Measurements from ENCODE around the gene PDE9A.
"Not testable (repeated sequence)": the region's sequence is repeated elsewhere in the genome, so short reads cannot be mapped to it uniquely, and the experiment has no call there.

Gene PDE9A

DNA sequence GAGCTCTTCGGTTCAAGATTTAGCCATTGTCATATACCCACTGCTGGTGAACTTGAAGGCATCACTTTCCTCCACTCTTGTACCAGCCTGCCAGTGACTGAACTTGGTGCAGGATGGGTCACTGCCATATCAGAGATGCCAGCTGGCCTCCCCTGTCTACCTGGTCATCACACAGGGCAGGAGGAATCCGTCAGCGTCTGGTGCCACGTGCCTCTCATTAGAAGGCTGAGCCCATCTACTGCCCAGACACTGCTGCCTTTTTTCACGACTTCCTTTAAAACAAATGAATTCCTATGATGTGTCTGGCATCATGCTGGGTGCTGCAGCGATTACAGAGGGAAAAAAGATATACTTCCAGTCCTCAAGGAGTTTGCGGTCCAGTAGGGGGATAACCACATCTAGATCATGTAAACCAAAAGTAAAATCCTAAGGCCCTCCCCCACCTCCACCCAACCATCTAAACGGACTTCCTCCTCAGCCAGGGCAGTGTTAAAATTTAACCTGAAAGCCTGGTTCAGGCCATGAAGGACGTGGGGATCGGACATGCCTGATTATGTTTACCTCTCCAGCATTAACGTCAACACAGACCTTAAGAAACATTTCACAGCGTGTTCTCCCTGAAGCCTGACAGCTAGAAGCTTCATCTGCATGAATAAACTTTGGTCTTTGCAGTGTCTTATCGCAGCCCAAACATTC lies 29.2 kb upstream of the PDE9A start:
- no peak for DNase-seq (ENCODE audit: low spot score)

DNA sequence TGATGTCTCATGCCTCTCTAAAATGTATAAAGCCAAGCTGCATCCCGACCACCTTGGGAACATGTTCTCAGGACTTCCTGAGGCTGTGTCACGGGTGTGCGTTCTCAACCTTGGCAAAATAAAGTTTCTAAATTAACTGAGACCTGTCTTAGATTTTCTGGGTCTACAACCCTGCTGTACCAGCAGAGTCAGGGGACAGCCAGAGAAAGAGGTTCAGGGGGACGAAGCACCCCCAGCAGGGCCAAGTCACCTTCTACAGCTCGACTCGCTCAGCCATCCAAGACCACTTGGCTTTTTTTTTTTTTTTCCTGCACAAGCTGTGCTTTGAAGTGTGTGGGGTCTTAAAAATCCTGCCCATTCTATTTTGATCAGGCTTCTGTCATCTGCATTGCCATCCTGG lies 28.5 kb upstream of the PDE9A start:
- DNase-seq (ENCODE audit: low spot score), result no peak

DNA sequence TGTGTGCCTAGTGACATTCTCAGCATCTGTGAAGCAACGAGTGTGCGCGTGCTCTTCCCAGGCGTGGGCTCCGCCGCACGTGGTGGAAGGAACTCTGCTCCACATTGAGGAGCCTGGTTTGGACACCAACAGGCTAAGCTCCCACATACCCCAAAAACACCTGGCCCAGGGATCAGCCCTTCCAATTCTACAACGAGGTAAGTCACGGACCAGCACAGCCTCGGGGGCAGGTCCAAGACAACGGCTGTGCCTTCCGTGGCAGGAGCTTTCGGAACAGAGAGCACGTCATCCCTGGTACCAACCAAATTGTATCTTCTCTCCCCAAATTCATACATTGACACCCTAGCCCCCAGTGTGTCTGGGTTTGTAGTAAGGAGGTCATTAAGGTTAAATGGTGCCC lies 27.2 kb upstream of the PDE9A start:
- no peak for DNase-seq (ENCODE audit: low spot score)

DNA sequence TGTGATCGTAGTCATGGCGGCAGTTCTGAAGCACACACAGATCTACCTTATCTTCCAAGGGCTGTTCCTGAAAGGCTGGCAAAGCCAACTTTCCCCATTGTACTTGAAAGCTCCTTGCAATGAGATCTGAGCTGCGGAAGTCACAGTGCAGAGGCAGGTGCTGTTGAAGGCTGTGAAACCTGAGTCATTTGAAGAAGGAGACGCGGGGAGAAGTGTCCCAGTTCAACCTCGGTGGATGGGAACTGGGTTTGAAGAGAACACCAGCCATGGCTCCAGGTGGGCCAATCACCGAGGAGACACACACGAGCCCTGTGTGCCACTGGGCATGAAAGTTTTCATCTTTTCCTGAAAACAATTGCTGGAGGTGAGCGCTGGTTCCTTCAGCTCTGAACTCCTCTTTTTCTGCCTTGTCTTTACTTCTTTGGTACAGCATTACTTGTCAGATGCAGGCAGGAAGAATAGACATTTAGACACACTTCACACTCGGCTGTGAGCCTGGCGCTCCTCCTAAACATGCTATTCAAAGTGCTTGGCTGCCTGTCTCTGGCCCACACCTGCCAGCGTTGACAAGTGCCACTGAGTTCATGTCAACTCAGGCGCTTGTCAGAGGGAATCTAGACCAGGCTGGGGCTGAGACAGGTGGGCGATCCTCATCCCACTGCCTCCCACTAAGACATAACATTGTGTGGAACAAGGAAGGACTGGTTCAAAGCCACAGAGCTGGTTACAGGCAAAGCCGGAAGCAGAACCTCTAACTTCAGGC lies 25.7 kb upstream of the PDE9A start:
- peak; percentile 10 for DNase-seq (ENCODE audit: low spot score)

DNA sequence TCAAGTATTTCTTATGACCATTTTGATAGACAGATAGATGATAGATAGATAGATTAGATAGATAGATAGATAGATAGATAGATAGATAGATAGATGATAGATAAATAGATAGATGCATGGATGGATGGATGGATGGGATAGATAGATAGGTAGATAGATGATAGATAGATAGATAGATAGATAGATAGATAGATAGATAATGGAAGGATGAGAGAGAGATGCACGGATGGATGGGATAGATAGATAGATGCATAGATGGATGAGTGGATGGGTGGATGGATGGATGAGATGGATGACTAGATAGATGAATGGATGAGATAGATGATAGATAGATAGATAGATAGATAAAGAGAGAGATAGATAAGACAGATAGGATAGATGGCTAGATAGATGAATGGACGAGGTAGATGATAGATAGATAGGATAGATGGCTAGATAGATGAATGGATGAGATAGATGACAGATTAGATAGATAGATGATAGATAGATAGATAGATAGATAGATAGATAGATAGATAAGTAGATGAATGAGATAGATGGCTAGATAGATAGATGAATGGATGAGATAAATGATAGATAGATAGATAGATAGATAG lies 24.9 kb upstream of the PDE9A start:
- DNase-seq (ENCODE audit: low spot score), result not testable (repeated sequence)

DNA sequence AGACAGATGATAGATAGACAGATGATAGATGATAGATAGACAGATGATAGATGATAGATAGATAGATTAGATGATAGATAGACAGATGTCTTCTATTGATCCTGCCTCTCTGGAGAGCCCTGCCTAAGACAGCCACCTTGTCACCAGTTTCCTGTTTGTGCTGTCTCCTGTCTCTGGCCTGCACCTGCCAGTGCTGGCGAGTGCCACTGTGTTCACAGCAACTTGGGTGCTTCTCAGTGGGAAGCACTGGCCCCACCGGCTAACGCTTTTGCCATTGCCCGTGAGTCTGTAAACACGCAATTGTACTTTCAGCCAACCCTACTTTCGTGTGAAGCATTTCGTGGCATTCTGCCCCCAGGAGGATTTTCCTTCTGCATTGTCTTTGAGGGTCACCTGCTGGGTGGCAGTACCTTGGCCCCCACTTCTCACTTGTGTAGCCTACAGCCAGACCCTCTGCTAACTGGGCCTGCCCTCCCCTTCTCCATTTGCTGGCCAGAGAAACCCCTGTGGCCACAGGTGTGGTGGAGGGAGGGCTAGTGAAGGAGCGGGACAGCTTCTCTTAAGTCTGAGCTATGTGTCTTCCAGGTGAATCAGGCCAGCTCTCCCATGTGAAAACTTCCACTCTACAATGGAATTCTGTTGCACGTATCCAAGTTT lies 23.4 kb upstream of the PDE9A start:
- DNase-seq (ENCODE audit: low spot score), result no peak

DNA sequence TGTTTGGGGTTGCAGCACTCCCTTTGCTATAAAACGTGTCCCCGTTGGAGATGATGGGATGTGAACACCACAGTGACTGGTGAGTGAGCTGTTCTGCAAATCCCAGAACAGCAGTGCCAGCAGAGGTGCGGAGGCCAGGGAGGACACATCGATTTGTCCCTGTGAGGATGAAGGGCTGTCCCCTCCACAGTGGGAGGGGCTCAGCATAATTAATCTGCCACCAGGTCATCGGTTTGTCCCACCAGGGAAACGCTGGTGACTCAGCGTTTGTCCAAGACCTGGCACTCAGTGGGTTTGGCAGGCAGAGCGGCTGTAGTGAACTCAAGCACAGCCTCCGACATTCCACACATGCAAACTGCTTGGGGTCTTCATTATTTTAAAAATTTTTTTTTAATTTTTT lies 22.8 kb upstream of the PDE9A start:
- DNase-seq (ENCODE audit: low spot score), result no peak

DNA sequence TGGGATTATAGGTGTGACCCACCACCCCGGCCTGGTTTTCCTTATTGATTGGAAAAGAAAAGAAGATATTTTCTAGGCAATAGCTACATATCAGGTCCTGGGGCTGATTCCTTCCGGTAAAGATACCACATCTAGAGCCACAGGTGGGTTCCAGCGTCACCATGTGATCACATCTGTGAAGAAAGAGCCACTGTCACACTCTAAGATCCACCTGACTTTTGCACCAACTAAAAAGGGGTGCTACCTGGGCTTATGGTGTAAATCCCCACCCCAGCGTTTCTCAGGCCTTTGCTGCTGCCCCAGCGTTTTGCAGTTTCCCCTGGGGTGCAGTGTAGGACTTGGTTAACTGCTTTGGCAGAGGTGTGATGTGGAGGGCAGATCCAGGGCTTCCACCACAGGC lies 22.3 kb upstream of the PDE9A start:
- no peak for DNase-seq (ENCODE audit: low spot score)

DNA sequence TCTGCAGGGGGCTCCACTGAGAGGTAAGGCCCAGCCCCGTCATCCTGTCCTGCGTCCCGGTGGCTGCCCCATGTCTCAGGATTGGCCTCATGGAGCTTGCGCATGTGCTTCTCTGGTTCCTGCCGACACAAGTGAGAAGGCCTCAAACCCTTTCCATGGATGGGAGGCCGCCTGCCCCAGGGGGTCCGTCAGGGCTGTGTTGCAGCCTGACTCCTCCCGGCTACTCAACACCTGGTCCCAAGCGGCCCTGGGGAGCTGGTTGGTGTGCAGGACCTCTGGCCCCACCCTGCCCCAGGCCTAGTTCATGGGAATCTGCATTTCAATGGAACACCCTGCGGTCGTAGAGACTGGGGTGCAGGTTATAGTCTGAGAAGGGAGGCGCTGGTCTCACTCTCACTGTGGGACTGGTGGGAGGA lies 21.1 kb upstream of the PDE9A start:
- DNase-seq (ENCODE audit: low spot score), result no peak

DNA sequence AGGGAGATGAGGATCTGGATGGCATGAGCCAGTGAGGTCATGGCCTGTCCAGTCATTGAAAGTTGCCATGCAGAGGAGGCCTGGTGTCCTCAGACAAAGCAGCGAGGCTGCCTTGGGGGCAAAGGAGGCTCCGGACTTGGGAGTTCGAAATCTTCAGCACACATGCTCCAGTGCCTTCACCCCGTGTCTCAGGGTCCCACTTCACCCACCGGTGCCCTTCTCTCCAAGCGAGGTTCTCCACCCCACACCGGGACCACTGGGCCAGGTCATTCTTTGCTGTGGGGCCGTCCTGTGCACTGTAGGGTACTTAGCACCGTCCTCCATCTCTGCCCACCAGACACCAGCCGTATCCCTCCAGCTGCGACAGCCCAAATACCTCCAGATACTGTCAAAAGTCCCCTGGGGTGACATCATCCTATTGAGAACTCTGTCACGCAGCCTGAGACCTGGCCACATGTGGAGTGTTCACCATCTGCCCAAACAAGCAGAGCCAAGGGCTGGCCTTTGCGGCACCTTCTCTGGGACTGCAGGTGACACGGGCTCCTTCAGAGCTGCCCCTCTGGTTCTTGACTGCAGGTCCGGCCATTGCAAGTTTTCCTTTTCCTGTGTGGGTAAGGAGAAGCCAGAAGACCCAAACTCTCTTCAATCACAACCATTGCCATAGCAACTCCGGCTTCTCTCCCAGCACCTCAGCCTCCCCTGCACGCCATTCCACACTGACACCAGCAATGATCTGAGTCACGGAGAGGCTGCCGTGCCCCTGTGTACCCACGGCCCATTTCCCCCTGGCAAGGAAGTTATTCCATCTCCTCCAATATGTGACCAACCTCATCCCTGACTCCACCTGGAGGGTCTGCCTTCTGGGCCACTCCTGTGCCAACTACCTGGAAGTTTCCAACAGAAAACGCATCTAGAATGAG lies 20.4 kb upstream of the PDE9A start:
- DNase-seq (ENCODE audit: low spot score), result no peak

DNA sequence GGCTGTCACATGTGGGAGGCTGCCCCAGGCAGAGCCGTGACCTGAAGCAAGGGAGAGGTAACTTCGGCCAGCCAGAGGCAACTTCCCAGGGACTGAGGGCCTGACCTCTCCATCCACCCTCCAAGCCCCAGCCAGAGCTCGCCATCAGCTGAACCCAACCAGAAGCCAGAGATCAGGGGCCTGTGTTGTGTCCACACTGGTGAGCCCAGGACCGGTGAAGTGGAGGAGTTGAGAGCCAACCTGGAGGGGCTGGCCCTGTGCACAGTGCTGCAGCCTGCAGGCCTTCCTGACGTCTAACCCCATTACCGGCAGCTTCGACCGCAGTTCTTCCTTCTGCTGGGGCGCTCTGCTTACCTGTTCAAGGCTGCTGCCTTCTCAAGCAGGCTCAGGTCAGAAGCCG lies 19.6 kb upstream of the PDE9A start:
- no peak for DNase-seq (ENCODE audit: low spot score)

DNA sequence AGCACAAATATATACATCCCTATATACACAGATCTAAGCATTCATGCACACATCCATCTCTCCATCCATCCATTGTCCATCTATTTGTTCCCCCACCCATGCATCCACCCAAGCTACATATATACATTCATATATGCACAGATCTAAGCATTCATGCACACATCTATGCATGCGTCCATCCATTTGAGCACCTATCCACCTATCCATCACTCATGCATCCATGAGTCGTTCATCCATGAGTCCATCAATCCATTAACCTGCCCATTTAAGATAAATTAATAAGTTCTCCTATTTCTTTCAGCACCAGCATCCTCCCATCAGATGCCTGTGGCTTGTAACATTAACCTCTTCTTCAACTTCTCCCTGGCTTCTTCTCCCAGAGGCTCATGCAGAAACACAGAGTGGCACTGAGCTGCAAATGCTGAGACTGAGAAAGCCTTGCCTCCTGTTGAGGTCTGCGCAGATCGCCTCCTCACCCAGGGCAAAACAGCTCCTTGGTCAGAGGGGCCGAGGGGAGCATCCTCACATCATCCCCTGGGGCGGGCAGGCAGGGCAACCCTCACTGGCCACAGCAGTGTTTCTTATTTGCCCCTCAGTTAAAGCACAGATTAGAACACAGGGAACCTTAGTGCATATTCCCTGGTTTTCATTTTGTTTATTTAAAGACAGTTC lies 17.4 kb upstream of the PDE9A start:
- DNase-seq (ENCODE audit: low spot score), result no peak

DNA sequence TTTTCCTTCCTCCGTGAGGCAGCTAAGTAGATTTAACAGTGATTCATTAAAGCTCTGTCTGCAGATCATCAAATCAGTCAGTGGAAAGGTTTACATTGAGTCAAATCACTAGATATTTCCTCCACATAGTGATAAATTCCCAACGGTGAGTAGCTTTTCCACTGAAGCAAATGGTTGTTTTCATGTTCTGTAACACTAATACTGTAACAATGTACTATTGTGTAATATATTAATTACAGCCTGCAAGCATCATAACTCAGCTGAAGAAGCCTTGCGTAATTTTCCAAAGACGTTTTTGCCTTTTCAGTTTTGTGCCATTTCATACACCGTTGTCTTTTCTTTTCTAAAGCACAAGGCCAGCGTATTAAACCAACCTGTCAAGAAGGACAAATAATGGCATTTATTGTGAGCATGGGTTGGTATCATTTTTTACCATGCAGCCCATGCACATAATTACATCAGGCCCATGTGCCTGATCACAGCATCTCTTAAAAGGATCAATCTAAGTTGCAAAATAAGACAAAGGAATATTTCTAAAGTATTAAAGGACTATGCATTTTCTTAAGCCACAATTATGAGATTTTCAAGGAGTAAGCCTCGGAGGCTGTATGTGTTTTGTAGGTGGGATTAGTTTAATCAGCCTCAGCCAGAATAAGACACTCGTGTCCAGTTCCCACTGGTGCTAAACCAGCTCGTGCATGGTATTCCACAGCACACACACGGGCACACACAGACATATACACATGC lies 16.7 kb upstream of the PDE9A start:
- DNase-seq (ENCODE audit: low spot score), result no peak

DNA sequence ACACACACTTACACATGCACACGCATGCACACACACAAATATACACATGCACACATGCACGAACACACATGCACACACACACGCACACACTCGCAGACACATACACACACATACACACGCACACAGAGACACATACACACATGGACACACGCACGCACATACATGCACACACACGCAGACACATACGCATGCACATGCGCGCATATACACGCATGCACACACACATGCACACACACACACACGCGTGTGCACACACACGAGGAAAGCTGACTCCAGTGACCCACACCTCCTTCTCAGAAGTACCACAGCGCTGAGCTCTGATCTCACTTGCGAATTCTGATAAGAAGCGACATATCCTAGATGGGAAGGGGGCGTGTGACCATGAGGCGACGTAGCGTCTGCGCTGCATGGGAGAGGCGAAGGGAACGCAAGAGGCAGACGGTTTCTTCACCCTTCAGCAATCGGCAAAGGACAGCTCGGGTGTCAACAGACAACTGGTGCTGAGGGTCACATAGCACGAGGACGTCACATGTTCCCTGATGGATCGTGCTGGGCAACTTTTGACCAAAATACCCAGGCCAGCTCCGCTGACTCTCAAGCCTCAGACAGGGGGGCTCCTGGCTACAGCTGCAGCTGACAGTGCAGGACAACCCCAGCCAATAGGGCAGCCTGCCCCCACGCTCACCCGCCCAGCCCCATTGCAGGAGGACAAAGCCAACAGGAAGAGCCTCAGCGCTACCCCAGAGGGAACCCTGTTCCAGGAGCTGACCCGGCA lies 16.0 kb upstream of the PDE9A start:
- no peak for DNase-seq (ENCODE audit: low spot score)

DNA sequence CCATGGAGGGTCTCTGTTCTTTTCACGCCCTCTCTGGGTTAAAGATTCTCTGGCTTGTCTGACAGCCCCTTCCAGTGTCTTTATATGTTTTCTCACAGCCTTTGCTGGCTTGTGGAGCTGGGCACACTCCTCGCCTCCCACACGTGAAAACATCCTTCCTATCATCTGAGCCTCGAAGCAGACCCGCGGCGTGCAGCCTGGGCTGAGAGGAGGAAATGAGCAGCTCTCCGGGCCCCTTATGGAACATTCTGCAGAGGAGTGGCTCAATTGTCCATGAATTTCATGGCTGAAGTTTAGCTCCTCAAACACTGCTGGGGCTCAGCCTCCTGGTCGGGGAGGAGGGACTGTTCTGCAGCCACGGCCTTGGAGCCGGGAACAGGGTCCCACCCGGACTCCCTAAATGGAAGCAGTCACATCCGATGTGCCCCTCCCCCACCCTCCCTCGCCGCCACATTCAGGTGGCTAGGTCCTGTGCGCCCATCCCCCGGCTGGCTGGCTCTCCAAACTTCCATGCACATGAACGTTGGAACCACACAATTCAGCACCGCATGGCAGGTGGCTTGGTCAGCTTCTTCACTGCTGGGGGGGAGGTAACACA lies 15.1 kb upstream of the PDE9A start:
- no peak for DNase-seq (ENCODE audit: low spot score)

DNA sequence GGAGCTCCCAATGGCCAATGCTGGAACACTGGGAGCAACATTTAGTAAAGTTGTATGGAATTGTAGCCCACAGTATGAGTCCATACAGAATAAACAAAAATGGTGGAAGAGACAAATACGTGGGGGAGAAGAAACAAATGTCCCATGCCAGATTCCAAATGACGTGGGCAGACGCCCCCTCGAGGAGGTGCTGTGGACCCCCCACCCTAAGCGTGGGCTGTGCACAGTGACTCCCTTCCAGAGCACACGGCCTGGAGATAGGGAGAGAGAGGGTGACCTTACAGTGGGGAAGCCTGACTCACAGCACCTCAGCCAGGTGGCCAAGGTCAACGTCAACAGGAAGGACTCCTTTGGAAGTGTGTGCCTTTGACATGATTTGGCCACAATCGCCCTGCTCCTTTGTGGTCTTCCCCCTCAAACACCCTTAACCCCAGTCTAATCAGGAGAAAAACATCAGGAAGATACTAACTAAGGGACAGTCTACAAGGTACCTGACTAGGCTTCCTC lies 13.7 kb upstream of the PDE9A start:
- DNase-seq (ENCODE audit: low spot score), result no peak

DNA sequence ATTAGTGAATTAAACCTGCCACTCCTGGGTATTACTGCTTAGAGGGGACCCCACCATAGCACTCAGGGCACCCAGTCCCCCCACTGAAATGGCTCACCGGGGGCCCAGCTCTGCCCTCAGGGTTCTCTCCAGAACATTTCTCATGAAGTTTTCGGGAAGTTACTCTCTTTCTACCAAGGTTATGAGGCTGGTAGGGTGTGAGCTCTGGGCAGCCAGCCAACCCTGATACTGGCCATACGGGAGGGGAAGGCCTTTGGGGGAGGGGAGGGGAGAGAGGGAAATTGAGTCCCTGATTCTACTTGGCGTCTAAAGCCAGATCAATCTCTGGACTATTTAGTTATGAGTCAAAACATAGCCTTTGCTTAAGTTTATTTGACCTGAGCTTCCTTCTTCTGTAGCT lies 12.9 kb upstream of the PDE9A start:
- DNase-seq (ENCODE audit: low spot score), result no peak

DNA sequence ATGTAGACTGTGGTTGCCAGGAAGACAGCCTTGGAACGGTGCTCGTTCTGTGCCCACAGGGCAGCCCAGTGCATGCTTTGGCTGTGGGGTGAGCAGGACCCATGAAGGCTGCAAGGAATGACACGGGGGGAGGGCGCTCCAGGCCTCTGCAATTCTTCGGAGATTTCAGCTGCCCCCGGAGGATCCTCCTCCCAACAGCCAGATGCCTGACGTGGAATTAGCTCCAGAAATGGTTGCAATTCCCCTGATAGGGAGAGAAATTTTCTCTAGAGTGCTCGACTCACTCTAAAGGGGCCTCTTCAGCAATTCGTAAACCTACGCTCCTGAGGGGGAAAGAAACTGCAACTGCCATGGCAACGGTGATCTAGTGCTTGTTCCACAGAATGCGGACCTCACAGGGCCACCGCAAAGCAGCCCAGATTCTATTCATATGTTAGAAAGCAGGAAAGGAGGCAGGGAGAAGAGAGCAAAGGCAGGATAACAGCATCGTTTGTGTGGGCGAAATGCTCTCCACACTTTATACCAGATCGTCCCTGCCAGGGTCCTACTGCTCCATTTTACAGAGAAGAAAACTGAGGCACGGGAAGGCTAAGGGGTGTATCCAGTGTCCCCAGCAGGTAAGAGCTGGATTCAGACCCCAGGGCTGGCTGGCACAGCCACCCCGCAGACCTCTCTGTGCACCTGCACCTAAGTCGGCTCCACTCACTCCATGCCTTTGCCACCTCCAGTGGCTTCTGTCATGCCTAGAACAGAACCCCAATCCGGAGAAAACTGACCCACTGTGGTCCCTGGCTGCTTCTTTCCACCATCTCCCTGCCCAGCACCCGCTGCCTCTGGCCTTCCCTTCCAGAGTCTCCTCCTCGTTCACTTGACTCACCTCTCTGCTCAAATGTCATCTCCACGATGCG lies 11.9 kb upstream of the PDE9A start:
- DNase-seq (ENCODE audit: low spot score), result no peak
